NCI-H2107 treated with DMSO at 0.1 percent for 48 hours (cell line): ENCODE data around the gene ITPKC.
"Not testable (repeated sequence)": the region's sequence is repeated elsewhere in the genome, so short reads cannot be mapped to it uniquely, and the experiment has no call there.

Experiments
- DNase-seq: peaks from one replicate; lab custom pipeline; 2025; ENCODE audit not compliant: unreplicated experiment; lab: John Stamatoyannopoulos, UW

The ITPKC gene

DNA sequence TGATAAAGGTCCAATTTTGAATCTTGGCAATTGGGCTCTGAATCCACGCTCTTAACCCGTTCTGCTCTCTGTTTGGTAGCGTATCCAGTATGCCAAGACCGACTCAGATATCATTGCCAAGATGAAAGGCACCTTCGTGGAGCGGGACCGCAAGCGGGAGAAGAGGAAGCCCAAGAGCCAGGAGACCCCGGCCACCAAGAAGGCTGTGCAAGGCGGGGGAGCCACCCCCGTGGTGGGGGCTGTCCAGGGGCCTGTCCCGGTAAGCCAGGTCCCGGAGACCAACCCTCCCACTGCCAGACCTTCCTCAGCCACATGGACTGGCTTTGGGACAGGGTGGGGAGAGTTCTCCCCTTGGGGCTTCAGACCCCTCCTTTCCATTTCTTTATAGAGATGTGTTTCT is 42.4 kb downstream of the ITPKC start:
- no peak for DNase-seq

DNA sequence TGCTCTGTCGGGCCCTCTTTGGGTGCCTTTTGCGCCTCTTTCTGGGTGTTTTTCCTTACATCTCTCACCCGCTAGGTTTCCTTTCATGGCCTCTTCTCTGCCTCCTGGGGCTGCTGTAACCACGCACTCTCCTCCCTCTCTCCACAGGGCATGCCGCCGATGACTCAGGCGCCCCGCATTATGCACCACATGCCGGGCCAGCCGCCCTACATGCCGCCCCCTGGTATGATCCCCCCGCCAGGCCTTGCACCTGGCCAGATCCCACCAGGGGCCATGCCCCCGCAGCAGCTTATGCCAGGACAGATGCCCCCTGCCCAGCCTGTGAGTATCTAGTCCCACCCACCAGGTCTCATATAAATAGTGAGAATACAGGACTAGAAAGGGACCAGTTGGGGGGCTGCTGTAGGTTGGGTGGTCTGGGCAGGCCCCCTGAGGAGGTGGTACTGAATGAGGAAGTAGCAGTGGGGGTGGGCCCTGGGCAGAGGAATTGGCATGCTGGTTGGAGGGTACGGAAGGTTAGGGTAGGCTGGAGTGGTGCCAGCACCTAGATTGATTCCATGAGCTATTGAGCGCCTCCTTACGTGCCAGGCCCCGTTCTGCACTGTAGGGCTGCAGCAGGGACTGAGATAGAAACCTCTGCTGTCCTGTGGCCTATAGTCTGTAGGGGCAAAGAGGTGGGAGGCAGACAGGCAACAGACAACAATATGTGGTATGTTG is 46.0 kb downstream of the ITPKC start:
- DNase-seq: no peak

DNA sequence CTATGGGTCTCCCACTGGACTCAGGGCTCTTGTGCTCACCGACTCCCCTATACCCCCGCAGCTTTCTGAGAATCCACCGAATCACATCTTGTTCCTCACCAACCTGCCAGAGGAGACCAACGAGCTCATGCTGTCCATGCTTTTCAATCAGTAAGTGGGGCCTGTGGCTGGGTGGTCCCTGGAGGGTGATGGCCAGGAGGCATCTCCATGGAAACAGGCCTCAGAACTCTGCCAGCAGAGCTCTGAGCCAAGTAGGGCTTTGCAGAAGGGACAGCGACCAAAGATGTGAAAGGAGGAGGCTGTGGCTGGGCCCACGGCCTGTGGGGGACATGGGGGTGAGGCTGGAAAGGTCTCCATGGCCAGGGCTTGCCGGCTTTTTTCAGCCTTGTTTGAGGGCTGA is 46.6 kb downstream of the ITPKC start:
- DNase-seq: no peak

DNA sequence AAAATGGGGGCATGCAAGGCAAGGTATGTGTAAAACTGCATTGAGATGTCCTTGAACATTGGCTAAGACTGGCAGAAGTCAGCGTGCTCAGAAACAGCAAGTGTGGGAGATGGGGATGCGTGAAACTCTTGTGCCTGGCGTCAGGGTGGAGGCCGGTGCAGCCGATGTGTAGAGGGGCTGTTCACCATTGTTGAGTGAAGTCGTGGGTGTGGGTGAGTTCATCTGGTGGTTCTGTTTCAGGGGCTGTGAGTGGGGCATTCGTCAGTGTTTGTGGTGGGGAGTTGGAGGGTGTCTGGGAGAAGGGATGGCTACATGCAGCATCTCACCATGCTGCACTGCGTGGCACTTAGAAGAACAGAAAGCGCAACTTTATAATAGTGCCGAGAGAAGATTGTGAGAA is 47.1 kb downstream of the ITPKC start:
- DNase-seq: no peak

DNA sequence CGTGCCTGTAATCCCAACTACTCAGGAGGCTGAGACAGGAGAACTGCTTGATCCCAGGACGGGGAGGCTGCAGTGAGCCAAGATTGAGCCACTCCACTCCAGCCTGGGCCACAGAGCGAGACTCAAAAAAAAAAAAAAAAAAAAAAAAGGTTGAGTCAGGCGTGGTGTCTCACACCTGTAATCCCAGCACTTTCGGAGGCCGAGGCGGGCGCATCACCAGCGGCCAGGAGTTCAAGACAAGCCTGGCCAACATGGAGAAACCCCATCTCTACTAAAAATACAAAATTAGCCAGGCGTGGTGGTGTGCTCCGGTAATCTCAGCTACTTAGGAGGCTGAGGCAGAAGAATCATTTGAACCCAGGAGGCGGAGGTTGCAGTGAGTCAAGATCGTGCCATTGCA is 49.5 kb downstream of the ITPKC start:
- DNase-seq: not testable (repeated sequence)

- DNase-seq: no peak
These were observed 52.0 kb downstream of the ITPKC start for GRCh38 chr19:40768869-40769268.

DNA sequence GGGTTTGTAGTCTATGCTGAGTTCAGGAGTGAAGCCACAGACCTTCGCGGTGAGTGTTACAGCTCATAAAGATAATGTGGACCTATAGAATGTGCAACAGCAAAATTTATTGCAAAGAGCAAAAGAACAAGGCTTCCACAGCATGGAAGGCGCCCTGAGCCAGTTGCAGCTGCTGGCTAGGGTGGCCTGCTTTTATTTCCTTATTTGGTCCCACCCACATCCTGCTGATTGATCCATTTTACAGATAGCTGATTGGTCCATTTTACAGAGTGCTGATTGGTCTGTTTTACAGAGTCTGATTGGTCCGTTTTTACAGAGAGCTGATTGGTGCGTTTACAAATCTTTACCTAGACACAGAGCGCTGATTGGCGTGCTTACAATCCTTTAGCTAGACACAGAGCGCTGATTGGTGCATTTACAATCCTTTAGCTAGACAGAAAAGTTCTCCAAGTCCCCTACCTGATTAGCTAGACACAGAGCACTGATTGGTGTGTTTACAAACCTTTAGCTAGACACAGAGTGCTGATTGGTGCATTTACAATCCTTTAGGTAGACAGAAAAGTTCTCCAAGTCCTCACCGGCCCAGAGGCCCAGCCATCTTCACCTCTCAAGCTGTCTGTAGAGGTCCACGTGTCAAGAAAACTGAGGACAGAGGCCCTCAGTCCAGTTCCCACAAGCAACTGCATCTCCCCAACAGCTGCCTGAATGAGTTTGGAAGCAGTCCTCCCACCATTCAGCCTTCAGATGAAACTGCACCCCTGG is 54.4 kb downstream of the ITPKC start:
- not testable (repeated sequence) for DNase-seq

DNA sequence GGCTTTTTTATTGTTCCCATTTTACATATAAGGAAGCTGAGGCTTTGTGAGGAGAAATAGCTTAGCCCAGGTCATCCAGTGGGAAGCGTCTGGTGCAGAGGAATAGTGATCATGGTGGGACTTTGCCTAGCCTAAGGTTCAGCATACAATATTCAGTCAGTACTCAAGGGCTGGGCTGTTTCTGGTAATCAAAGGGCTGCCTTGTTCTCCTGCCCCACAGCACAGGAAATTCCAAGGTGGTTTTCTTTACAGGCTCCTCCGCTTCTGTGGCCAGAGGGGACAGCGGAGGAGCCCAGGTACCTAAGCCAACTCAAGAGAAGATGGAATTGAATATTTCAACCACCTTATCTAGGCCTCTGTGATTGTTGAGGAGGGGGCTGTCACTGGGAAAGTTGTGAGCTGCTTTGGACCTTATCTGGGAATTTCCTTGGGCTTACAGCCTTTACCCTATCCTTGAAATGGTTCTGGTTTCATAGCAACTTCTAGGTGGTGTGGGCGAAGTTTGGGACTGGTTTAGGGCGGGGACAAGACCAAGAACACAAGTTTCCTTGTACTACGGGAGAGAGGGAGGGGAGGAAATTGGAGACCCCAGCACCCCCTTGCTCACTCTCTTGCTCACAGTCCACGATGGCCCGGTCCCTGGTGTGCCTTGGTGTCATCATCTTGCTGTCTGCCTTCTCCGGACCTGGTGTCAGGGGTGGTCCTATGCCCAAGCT is 58.2 kb downstream of the ITPKC start, which contains the start of gene MIA:
Gene MIA (plus strand): TSS at position 606 of the 716 bp plus-strand sequence. CDS start 22 bp downstream, at position 628.
- DNase-seq: no peak

- no peak for DNase-seq
These were observed 58.7 kb downstream of the ITPKC start for GRCh38 chr19:40775632-40776022.

DNA sequence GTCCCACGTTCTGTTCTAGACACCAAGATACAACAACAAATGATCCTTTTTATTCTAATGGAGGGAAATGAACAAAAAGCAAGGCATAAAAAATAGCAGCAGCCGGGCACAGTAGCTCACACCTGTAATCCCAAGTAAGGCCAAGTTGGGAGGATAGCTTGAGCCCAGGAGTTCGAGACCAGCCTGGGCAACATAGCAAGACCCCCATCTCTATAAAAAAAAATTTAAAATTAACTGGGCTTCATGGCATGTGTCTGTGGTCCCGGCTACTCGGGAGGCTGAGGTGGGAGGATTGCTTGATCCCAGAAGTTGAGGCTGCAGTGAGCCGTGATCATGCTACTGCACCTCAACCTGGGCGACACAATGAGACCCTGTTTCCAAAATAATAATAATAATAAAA is 59.5 kb downstream of the ITPKC start:
- DNase-seq: no peak

DNA sequence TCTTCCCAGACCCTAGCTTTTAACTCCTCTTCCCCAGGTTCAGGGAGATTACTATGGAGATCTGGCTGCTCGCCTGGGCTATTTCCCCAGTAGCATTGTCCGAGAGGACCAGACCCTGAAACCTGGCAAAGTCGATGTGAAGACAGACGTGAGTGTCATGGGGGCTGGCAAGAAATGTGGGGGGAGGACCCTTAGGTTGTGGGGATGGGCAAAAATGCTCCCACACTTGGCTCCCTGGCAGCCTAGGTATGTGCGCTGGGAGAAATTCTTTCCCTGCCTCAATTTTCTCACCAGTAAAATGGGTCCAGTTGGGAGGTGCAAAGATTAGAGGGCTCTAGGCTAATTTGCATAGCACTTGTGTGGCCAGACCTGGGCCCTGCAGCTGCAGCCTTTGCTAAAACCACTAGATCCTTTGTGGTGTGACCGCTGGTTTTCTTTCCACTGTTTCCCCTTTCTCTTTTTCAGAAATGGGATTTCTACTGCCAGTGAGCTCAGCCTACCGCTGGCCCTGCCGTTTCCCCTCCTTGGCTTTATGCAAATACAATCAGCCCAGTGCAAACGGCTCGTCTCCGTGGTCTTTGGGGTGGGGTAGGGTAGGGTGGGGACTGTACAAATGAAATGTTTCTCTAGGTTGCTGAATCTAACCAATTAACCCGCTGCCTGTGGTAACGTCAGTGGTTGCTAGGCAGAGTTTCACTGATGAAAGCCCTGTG is 60.2 kb downstream of the ITPKC start:
- peak; percentile 82 for DNase-seq

GRCh38 chr19:40777645-40777936 is 60.7 kb downstream of the ITPKC start:
- DNase-seq: no peak

- peak; percentile 98 for DNase-seq
These were observed 61.2 kb downstream of the ITPKC start, which contains the start of gene RAB4B for GRCh38 chr19:40777937-40778705. Gene RAB4B (plus strand): TSS chr19:40778247. CDS start chr19:40778376, 129 bp downstream.

- DNase-seq: no peak
These were observed 61.9 kb downstream of the ITPKC start for GRCh38 chr19:40778706-40779284.

- no peak for DNase-seq
These were observed 63.7 kb downstream of the ITPKC start for GRCh38 chr19:40780582-40780981.

GRCh38 chr19:40781140-40781539 is 64.2 kb downstream of the ITPKC start:
- DNase-seq: no peak

GRCh38 chr19:40783711-40784110 is 66.8 kb downstream of the ITPKC start:
- DNase-seq: no peak

DNA sequence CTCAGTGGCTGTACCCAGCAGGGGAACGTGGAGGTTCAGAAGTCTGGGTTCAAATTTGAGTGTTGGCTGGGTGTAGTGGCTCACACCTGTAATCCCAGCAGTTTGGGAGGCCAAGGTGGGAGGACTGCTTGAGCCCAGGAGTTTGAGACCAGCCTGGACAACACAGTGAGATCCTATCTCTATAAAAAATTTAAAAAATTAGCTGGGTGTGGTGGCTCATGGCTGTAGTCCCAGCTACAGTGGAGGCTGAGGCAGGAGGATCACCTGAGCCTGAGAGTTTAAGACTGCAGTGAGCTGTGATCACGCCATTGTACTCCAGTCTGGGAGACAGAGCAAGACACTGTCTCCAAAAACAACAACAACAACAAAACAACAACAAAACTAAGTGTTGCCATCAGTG is 67.2 kb downstream of the ITPKC start:
- DNase-seq: not testable (repeated sequence)

GRCh38 chr19:40785526-40785925 is 68.6 kb downstream of the ITPKC start:
- no peak for DNase-seq
